ENCODE data around the gene CLRN3.

CLRN3 gene

DNA sequence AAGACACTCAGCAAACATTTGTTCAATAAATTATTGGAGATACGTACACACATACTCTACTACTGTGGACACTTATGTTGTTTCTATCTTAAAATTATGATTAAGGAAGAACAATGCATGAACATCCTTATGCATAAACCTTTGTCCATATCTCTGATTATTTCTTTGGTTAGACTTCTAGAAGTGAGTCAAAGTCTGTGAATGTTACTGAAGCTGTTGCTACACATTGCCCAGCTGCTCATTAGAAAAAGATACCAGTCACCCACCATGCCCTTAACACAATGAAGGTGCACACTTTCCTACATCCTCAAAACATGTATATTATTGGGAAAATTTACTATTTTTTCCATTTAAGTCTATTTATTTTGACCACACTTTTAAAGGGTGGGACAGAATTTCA is 1.4 kb upstream of the CLRN3 start:
- no peak for DNase-seq

DNA sequence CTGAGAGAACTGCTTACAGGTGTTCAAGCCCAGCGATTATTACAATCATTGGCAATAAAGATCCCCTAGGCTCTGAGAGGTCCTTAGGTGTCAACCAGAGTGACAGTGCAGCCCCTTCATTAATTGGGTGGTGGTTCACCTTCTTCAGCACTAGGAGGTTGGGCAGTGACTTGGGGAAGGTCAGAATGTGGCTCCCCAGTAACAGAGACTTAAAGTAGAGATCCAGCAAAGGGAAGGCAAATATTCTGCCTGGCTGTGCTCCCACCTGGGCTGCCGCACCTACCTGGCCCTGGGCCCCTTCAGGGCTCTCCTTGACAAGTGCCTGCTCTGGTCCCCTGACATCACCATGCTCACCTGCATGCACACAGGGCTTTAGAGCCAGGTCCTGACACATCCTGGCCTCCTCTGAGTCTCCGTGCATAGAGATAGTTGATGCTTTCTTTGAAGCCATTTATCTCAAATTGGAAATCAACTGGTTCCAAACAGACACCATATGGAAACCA is 1.9 kb downstream of the CLRN3 start:
- DNase-seq: no peak

DNA sequence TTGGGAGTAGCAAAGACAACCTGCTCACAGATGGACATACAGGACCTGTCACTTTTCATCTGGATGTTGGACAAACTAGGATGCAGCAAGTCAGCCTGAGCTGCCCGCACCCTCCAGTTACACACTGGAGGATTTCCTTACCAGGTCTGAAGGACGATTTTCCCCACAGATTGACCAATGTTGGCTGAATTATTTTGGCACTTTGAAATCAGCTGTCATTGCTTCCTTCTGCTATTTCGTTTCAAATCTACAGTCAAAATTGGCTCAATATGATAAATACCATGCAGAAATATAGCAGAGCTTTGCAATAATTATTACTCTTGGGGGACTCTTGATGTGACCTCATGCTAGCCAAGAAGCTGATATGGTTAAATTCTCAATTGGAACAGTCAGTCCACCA is 2.5 kb downstream of the CLRN3 start:
- no peak for DNase-seq

DNA sequence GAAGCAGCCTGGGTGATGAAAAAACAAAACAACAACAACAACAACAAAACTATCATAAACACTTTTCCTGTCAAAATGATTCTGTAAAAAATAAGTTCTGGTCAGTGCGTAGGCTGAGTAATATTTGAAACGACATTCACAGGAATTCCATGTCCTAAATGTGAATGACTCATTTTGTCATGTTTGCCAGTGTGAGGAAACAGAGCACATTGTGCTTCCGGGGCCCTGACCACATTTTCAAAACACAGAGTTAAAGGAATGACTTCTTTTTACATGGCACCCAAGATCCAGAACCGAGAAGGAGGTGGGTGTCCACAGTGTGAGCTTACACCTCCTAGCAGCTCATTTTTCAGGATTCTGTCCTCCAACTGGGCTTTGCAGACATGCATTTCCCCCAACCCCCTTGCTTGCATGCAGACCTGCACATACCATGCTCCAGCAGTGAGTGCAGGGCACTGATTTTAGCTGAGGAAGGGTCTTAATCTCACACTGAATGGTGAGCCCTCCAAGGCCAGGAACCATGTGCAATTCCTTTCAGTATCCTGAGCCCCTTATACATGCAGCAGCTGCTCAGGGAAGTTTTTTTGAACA is 3.0 kb downstream of the CLRN3 start:
- DNase-seq: no peak

DNA sequence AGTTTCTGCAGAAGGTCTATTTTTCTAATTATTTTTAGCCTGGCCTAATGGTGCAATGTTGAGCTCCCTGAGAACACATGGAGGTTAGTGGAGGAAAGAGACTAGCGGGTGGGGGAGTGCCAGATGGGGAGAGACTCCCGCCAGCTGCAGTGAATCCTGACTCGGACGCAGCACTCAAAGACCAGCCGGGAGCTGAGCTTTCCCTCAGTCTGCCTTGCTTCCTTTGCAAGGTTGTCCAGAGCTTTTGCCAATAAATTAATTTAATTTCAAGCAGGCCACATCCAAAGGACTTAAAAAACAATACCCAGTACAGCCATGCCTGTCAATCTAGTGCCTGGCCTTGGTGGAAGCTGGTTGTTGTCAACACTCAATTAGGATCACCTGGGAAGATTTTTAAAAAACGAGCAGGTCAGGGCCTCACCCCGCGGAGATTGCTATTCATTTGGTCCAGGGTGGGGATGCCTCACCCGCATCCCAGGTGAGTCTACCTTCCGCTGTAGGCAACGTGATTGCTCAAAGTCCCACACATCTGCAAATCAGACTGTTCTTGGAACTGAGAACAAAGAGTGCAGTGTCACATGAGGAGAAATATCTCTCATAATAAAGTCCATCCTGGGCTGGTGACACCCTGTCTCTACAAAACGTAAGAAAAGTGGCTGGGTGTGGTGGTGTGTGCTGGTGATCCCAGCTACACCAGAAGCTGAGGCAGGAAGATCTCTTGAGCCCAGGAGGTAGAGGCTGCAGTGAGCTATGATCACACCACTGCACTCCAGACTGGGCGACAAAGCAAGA is 4.0 kb downstream of the CLRN3 start:
- no peak for DNase-seq

DNA sequence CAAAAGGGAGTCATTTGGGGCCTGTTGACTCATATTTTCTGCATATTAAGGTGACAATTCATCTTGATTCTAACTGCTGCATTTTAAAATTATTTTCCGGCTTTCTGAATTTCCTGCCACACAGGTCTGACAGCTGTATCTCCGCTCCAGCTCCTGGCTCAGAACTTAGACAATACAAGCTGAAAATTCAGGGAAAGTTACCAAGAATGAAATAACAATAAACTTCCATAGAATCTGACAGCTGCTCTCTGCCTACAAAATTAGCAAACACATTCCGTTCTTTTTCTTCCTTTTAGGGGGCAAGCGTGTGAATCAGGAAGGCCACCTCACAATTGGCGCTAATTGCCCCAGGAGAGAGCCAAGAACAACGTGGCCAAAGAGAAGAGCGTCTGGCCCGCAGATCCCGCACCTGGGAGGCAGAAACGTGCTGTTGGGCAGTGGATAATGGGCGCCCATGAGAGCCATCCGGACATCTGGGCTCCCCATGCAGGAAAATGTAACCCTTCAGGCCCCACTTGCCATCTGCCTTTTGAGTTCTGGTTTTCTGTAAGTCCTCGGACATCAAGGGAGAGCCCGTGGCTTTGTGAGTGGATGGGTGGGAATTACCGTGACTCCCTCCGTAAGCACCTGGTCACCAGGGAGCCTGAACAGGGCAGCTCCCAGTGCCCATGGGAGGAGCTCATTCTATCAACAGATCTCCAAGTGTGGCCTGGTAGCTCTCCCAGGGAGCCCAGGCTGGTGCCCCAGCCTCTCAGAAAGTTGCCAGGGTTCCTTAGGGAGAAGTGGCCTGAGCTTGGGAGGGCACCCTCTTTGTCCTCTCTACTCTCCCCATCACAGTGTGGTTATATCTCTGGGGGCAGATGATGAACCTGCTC is 5.0 kb downstream of the CLRN3 start:
- no peak for DNase-seq

DNA sequence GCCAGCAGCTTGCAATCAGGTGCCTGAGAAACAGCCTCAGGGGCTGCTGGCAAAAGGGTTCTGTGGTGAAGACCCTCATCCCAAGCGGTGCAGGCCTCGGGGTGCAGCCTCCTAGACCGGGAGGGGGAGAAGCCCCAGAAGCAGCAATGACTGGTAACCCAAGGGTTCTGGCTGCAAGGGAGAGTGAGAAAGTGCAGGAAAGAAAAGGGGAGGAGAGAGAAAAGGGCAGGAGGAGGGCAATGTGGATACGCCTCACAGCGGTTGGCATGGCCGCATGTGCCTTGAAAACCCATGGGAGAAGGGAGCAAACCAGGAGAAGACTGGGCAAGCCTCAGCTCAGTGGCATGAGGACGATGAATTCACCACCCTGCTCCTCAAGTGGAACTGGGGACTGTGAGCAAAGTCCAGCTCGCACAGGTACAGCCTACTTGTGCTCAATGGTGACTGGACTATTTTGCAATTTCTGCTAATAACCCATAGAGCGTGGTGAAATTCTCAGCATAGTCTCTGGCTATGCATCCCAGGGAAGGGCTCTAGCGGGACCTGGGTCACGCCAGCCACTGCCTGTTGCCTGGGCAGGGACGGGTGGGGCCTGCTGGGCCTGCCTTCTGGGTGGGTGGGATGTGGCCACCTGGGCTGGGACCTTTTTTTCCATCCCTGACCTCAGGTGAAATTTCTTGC is 6.2 kb downstream of the CLRN3 start:
- DNase-seq: no peak

DNA sequence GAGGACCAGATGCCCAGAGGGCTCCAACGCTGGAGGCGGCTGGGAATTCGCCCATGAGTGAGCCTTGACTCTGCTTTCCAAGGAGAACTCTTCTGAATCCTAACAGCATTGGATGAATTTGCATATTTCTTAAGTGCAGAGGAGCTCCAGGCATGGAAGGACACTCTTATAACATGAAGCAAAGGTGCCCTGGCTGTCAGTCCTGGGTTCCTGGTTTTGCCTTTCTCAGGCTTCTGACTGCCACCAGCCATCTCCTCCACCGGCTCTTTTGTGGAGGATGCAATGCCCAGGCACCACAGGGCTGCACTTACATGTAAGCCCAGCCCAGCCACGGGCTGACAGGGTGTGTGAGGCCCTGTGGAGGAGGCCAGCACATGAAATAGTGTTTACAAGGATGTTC is 8.2 kb downstream of the CLRN3 start:
- DNase-seq: no peak

DNA sequence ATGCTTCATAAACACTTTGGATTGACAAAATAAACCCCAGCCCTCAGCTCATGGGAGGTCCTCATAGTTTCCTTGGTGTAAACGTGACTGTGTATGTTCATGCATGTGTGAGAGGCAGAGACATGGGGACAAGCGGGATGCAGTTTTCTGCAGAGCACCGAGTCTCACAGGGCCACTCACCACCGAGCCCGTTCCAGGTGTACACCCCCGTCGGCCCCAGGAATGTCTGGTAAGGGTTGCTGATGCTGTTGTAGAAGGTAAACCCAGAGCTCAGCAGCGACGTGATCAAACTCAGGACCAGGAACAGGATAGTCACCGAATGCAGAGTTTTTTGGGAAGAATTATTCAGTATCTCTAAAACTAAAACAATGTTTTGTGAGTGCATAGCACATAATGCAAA is 9.2 kb downstream of the CLRN3 start:
- no peak for DNase-seq

DNA sequence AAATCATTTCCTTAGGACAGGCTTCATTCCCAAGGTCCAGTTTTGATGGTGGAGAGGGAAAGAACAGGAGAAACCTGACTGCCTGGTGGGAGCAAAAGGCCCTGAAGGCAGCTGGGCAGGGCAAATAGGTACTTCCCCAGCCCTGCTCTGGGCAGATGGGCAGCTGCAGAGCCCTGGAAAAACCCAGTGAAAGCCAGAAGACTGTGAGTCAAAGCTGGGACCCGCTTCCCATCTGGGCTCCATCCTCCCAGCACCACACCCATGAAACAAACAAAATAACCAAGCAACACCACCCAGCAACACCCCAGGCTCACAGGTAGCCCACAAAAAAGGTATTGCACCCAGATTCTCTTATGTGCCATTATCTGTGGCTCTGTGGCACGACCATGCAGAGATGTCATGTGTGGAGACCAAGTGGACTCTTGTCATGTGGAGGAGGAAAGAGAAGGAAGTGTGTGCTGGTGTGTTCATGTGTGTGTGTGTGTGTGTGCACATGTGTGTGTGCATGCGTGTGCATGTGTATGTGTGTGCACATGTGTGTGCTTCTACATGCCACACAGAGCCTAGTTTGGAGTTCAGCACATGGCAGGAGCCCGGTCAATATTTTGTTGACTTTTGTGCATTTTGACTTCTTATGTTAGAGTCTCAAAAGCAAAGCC is 9.8 kb downstream of the CLRN3 start:
- no peak for DNase-seq

DNA sequence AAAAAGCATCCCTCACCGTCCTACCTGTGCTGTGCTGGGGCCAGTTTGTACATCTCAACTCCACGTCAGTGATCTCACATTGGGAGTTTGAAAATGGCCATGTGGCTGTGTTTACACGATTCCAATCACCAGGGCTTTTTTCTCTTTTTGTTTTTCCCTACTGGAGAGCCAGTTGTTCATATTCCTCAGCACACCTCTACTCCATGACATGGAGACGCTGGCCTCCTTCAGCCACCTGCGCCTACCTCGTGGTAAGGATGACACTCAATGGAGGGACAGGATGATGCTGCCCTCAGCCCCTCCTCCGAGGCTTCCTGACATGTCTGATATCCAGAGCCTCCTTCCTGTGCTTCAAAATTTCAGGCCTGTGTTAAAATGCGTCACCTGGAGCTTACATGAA is 10.3 kb downstream of the CLRN3 start:
- DNase-seq: no peak

DNA sequence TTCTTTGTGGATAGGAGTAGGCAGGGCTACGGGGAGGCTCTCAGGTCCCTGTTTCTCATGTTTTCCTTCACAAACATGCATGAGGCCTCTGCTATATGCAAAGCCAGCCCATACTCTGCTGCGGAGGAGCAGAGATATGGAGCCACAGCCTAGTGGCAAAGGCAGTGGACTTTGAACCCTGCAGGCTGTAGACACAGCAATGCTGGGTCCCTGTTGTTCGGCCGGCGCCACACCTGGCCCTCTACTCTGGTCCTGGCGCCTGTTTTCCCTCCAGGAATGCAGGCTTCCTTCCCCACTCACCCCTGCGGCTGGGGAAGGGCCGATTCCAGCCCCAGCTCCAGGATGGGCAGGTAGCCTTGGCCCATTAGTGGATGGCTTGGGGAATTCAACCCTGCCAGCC is 11.5 kb downstream of the CLRN3 start:
- DNase-seq: no peak

DNA sequence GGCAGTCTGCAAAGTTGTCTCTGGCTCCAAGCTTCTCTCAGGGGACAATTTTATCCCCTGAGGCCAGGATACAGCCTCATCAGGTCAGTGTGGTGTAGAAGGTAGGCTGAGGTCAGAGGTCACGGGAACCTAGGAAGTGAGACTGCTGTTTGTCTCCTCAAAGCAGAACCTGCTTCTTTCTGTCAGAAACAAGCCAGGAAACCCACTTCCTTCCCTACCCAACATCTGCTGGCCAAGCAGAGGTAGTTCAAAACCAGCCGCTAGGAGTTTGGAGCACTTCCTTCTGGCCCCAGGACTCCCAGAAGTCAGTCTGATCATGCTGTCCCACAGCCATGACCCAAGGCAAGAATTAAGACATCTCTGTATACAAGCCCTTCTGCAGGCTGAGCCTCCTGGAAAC is 12.2 kb downstream of the CLRN3 start:
- DNase-seq: no peak

DNA sequence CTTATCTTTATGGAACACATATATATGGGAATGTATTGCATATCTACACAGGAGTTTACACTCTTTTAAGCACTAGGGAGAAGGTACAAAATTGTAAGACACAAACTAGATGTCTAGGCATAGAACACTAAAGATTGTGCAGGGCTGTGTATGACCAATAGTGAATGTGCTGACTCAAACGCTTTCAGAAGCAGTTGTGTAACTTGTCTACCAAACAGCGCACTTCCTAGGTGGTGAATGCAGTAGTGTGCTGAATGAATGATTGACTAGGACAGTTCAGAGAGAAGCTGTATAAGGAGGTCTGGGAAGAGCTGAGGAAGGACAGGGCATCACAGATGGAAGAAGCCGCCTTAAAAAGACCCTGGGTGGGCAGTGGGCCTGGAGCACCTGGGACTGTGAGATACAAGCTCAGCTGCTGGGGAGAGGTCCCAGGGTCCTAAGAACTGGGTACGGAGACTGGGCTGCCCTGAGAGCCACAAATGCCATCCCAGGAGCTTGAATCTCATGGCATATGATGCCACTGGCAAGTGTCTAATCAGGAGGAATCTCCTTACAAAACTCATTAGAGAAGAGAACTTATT is 14.2 kb downstream of the CLRN3 start:
- DNase-seq: no peak

DNA sequence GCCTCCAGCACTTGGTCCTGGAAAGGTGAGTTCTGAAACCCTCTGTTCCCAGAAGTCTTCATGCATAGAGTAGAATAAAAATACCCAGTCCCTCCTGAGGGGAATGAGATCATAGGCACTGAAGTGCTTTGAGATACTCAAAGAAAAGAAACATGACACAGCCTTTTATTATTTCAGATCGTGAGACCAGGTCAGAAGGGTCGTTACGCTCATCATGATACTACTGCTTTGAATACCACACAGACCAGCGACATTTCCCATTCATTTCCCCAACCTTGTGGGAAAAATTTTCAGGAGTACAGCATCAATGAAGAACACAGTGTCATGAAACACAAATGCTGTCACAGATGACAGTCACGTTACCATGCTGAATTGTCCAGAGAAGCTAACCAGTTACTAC is 15.0 kb downstream of the CLRN3 start:
- no peak for DNase-seq

DNA sequence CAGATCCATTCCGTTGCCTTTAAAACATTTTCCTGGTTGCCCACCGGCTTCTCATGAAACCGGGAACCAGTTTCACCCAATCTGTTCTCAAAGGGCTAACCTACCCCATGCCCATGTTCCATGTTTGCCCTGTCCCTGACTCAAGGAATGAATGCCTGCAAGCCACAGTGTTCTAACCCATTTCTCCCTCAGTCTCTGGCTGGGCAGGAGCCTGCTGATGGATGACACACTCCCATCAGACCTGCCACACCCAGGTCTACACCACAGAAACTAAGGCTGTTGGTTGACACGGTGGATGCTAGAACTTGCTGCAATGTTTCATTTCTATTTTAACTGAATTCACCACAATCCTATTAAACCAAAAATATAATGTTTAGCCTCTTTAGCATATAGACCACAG is 15.6 kb downstream of the CLRN3 start:
- DNase-seq: no peak

DNA sequence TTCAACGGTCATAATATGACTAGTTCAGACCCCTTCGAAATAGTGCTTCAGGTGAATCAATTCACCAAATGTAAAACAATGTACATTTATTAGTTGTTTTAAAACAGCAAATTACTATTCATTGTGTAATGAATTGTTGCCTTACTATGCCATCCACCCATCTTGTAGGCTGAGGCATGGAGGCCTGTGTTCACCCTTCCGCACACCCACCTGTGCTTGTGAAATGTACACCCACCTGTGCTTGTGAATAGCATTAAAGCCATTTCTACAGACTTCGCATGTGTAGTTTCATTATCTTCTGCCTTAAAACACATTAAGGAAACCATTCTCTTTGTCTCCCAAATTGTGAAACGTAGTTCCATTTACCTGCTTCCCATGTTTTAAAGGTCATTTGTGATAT is 16.8 kb downstream of the CLRN3 start:
- DNase-seq: no peak

DNA sequence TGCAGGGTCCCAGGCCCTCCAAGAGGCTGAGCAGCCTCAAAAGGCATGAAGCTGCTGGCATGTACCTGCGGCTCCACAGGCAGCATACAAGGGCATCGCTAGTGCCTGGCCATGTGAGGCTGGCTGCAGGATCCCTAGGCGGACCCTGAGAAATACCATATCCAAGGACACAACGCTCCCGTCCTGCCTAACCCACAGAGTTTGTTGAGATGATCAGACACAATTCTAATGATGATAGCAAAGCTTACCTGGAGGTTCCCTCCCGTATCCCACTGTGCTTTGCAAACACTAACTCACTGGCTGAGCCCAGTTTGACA is 17.3 kb downstream of the CLRN3 start:
- no peak for DNase-seq

DNA sequence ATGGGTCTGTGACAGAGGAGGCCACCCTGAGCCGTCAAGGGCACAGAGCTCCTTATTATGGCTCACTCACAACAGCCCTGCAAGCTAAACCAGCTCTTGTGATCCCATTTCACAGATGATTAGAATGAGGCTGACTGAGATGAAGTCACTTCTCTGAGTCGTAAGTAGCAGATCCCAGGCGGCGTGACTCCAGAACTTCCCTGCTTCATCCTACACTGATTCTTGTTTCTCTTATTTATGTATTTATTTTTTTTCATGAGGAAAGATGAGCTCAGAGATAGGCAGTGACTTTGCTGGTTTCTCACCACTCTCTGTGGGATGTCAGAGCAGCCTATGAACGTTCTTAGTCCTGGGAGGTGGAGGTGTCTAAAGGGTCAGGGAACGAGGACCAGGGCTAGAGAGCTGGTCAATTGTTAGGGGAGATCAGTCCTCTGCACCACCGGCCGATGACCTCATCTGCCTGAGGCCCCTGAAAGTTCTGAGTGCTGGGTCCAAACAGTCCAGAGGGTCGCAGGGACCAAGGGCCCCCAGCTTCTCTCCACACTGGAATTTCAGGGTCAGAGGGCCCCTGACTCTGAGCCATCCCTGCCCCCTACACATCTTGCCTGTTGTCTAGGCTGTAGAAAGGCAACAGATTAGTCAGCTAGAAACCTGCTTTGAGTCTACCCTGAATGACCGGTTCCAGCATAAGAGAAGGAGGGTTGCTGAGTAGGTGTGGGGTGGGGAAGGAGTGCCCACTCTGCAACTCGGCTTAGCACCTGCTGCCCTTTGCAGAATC is 17.9 kb downstream of the CLRN3 start:
- DNase-seq: no peak

DNA sequence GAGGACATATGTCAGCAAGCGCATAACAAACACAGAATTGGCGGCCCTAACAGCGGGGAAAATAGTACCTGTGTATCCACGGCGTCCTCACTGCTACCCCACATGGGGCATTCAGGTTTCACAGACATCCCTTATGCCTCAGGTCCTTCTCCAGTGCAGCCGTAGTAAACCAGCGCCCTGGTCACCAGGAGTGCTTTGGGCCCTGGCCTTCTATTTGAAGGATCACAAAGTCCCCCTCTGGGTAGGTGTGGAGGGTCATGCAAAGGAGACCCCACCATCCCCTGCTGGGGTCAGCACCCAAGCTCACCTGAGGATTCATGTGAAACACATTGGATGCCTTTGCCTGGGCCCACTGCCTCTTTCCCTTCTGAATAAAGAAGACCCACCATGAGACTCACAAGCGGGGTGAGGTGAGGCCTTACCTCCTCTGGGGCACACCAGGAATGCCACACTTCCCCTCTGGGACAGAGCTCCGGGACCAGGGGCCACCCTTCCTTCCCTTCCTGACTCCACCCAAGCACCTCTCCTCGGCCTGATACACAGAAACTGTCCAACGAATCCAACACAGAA is 18.8 kb downstream of the CLRN3 start:
- no peak for DNase-seq

DNA sequence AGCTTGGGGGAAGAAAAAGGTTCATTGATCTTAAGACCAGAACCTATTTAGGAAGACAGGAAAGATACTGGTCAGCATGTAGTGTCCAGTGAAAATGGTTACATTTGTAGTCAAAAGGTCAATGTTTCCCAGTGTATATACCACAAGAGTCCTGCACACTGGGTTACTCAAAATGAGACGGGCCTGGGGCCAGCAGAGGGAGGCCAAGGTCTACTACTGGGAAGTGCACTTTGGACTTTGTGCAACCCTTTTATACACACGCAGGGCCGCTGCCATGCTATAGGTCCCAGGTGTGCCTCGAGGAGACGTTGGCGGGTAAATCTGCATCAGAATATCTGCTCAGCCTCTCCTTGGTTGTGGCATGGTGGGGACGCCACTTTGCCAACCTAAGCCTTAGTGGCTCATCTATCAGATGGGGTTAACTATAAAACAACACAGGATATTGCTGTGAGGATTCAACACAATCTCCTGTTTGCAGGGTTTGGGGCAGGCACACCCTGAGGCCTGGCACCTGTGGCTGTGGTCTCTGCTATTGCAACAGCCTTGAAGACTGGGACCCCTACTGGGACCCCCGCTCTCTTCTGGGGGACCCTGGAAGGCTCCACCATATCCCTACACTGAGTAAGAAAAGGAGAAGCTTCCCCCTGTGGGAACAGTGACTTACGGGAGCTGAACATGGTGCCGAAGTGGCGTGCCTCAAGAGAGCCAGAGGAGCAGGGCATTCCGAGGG is 19.7 kb downstream of the CLRN3 start:
- no peak for DNase-seq

Data from NCI-H2171 treated with DMSO at 0.1 percent for 48 hours (cell line).